WTC11 (cell line): ENCODE data around the gene SLIT3.

ENCODE experiments used
- ATF2 ChIP-seq: sonication (generic); formaldehyde crosslinking; IDR thresholded peaks from 2 replicates; pipeline ENCODE4 v1.8.1; 2022; ENCODE audit warnings: low read depth, missing genetic modification reagents, borderline replicate concordance
- CBFB ChIP-seq: sonication (generic); formaldehyde crosslinking; IDR thresholded peaks from 2 replicates; pipeline ENCODE4 v1.8.1; 2022; ENCODE audit warnings: mild to moderate bottlenecking, low read depth, missing genetic modification reagents
- CTCF ChIP-seq: fragments of 200-600 bp; IDR thresholded peaks from 2 replicates; pipeline ENCODE4 v1.8.0; 2022; ENCODE audit warnings: antibody characterized with exemption
- FOXP4 ChIP-seq: sonication (generic); formaldehyde crosslinking; IDR thresholded peaks from 2 replicates; pipeline ENCODE4 v1.8.0; 2022; ENCODE audit warnings: mild to moderate bottlenecking, missing genetic modification reagents
- JUN ChIP-seq: sonication (generic); formaldehyde crosslinking; IDR thresholded peaks from 2 replicates; pipeline ENCODE4 v1.8.0; 2023; ENCODE audit warnings: mild to moderate bottlenecking, missing genetic modification reagents
- KAT7 ChIP-seq: sonication (generic); formaldehyde crosslinking; IDR thresholded peaks from 2 replicates; pipeline ENCODE4 v1.8.1; 2023; ENCODE audit warnings: missing genetic modification reagents, mild to moderate bottlenecking, borderline replicate concordance
- TCF7 ChIP-seq: sonication (generic); formaldehyde crosslinking; IDR thresholded peaks from 2 replicates; pipeline ENCODE4 v1.8.0; 2022; ENCODE audit warnings: mild to moderate bottlenecking, low read depth, missing genetic modification reagents, moderate library complexity
- TP53 ChIP-seq: sonication (generic); formaldehyde crosslinking; IDR thresholded peaks from 2 replicates; pipeline ENCODE4 v1.8.1; 2023; ENCODE audit warnings: mild to moderate bottlenecking, missing genetic modification reagents
- ZNF121 ChIP-seq: sonication (generic); formaldehyde crosslinking; IDR thresholded peaks from 2 replicates; pipeline ENCODE4 v1.8.0; 2023; ENCODE audit warnings: missing genetic modification reagents
- TF ChIP-seq, protein P1 (sequence below): sonication (generic); formaldehyde crosslinking; IDR thresholded peaks from 2 replicates; pipeline ENCODE4 v1.8.1; 2023; ENCODE audit warnings: mild to moderate bottlenecking, missing genetic modification reagents

DNA sequence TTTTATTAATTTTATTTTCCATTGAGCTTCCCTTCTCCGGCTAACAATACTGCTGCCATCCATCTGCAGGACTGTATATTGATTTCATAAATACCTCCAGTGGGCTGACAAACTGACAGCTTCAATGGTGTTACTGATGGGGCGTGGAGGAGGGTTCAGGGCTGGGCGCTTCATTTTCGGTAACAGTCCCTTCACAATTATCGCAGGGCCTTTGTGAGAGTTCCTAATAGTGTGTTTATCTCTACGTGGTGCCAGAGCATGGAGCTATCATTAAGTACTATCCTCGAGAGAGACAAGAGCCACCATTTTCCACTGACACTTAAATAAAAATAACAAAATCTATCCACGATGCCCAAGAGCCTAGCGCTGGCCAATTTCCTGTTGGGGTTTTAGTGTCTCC lies 414.8 kb downstream of the SLIT3 start:
- TF ChIP-seq CBFB (CRISPR knock-in tag) (no peak), KAT7 (CRISPR knock-in tag) (no peak), CTCF (no peak), FOXP4 (no peak), JUN (CRISPR knock-in tag) (no peak), ATF2 (CRISPR knock-in tag) (no peak), TP53 (no peak), ZNF121 (no peak), TCF7 (CRISPR knock-in tag) (no peak)
- TF ChIP-seq, protein P1, sequence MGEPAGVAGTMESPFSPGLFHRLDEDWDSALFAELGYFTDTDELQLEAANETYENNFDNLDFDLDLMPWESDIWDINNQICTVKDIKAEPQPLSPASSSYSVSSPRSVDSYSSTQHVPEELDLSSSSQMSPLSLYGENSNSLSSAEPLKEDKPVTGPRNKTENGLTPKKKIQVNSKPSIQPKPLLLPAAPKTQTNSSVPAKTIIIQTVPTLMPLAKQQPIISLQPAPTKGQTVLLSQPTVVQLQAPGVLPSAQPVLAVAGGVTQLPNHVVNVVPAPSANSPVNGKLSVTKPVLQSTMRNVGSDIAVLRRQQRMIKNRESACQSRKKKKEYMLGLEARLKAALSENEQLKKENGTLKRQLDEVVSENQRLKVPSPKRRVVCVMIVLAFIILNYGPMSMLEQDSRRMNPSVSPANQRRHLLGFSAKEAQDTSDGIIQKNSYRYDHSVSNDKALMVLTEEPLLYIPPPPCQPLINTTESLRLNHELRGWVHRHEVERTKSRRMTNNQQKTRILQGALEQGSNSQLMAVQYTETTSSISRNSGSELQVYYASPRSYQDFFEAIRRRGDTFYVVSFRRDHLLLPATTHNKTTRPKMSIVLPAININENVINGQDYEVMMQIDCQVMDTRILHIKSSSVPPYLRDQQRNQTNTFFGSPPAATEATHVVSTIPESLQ: no peak
